HG02763 (cell line): ENCODE measurements around the gene RAB31.
"Not testable (repeated sequence)": the region's sequence is repeated elsewhere in the genome, so short reads cannot be mapped to it uniquely, and the experiment has no call there.

Experiments
- ATAC-seq: cut with Tn5 transposase; IDR thresholded peaks from one replicate; pipeline ENCODE4 v1.9.1; 2021; ENCODE audit warnings: mild to moderate bottlenecking, moderate library complexity; ENCODE audit not compliant: unreplicated experiment

Gene RAB31

DNA sequence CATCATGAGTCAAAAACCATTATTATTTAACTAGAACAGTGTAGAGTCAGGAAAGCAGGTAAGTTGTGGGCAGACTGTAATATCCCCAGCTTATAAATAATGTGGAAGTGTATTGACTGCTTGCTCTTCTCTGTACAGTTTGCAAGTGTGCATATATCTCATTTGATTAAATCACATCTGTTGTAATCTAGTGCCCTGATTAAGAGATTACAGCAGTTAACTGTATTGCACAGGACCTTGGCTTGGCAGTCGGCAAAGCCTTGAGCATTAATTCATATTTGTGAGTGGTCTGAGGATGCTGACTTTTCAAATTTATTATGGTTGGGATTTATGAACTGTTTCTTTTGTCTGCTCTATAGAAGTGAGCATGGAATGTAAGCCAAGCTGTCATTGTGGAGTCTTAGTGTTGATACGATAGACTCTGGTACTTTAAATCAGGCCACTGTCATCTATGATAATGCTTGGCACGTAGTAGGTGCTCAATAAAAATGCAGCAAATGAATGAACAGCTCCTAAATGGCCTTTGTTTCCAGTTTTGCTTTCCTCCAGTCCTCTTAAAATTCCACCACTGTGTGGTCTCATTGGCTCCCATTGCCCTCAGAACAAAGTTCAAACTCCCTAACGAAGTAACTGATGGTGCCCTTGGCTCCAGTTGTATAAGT lies 48.3 kb downstream of the RAB31 start:
- no peak for ATAC-seq

DNA sequence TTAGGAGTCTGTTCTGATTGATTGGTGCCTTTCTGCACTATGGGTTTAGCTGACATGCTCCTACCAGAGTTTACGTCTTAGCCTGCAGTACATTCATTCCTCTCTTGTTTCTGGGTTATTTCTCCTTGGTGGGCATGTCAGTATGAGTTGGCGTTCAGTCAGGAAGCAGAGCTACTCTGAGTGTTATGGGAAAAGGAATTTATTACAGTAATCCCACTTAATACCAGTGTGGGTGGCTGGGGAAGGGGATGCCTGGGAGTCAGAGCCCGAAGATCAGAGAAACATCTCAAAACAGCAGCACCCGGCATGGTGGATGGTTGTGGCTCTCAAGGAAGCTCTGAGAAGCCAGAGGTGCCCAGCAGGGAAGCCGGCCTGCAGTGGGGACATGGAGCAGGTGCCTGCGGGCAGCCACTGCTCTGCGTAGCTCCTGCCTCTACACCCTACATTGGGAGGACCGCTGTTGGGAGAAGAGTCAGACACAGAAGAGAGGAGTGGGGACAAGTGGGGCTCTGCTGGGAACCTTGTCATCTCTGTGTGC lies 48.9 kb downstream of the RAB31 start:
- no peak for ATAC-seq

DNA sequence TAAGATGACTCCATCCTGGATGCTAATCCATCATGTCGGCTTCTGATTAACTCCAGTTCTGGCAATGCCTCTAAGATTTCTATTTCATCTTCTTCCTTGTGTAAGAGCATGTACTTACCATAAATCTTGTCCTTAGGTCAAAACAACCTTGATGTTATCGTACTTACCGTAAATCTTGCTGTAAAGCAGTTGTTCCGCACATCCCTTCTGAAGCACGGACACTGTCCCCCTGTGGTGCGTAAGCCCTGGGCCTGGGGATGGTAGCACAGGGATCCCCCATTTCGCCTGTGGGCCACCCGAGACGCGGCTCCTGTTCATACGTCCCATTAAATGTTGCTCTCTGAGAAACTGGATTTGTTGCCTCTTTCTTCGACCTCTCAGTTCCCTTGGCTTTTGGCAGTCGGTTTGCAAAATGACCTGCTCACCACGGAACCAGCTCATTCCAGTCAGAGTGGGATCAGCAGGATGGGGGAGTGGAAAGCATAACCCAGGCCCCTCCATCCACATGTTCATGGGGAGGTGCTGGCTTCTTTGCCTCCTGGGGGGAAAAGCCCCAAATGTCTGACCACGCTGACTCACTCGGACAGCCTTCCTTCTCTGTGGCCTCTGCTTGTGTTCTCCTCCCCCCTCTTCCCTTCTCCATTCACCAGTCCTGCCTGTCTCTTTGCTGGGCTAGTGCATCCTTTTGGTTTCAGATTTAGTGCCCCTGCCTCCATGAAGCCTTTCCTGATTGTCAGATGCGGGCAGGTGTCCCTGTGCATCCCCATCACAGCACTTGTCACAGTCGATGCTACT lies 49.9 kb downstream of the RAB31 start:
- no peak for ATAC-seq

DNA sequence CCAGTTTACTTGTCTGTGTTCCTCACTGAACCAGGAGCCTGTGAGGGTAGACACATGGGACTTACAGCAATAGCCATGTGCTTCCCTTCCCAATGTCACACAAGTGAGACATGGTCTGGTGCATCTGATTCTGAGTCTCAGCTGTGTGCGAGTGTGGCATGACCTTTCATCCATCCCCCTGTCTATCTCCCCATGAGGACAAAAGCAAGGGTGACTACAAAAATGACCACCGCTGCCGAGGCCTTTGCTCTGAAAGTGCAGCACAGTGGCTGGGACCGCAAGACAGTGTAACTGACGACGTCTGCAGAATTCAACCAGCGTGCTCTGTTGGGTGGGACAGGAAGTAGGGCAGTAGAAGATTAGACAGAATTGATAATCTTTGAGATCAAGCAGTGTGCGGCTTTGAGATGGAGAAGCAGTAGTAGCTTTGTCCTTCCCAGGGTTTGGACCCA lies 50.5 kb downstream of the RAB31 start:
- no peak for ATAC-seq

DNA sequence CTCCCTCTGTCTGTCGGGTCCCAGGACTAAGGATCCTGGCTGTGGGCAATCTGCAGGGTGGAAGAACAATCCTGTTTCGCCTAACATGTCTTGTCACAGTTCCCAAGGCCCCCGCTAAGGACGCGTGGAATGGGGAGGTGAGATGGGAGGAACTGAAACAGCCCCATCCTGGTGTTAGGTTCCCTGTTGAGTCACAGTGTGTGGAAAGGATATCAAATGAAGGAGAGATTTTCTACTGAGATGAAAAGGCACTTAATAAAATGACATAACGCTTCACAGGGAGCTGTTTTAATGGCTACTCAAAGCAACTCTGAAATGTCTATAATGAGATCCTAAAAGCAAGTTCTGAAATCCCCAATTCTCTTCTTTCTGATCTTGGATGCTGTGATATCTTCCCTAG lies 52.5 kb downstream of the RAB31 start:
- no peak for ATAC-seq

DNA sequence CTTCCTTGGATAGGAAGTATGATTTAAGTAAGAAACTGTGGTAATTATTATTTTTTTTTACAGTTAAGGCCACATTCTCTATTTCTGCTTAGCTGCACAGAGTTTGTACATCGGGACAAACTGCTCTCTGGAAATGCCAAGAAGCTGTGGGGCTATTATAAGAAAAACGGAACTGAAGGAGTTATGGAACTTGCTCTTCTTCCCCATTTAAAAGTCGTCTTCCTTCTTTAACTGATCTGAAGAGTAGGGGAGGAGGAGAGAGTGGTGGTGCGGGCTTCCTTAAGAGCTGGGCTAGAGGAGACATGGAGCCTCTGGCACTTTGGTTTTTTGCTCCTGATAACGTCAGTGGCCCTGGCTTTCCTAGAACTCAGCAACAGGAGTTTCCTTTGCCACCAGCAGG lies 54.4 kb downstream of the RAB31 start:
- ATAC-seq, result no peak

DNA sequence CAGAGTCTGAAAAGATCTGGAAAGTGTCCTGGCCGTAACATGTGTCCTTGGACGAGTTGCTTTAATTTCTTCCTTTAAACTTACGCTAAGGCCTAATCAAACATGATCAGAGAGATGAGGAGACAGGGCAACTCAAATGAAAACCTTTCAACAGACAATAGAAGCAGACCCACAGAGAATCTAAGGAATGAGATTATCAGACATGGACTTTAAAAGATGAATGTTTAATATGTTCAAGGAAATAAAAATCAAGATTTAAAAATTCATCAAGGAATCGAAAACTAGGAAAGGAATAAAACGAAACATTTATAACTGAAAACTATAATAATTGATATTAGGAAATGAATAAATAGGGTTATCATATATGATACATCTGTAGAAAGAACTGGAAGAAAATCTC lies 55.1 kb downstream of the RAB31 start:
- no peak for ATAC-seq

DNA sequence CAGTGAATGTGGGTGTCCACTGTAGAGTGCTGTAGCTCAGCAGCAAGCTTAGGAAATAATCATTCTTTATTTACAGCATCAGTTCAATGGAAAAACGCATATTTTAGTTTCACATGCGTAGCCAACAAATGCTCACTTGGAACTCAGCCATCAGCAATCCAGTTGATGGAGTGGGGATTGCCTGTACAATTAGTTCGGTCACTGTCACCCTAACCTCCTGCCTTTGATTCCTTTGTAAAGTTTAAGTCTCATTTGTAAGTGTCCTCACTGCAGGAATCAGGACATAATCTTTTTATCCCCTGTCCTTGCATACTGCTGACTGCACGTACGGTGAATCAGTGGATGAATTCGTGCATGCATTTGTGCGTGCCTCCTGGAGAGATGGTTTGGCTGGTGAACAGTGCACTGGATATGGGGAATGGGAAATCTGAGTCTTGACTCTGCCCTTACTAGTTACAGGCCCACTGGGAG lies 55.9 kb downstream of the RAB31 start:
- no peak for ATAC-seq

DNA sequence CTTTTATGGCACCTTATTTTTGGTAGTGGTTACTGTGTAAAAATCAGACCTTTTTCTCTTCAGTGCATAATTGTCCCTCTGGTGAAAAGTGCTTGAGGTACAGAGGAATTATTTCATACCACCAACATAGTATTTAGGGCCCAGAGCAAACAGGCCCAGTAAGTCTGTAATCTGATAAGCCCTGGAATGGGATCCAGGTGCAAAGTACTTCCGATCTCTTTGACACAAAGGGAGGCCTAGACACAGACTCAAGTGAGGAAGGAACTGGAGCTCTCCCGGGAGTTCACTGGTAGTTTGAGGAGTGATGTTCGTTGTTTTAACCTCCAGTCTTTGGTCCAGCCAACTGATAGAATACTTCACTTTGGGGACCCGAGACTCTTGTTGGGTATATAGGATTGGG lies 57.4 kb downstream of the RAB31 start:
- no peak for ATAC-seq

DNA sequence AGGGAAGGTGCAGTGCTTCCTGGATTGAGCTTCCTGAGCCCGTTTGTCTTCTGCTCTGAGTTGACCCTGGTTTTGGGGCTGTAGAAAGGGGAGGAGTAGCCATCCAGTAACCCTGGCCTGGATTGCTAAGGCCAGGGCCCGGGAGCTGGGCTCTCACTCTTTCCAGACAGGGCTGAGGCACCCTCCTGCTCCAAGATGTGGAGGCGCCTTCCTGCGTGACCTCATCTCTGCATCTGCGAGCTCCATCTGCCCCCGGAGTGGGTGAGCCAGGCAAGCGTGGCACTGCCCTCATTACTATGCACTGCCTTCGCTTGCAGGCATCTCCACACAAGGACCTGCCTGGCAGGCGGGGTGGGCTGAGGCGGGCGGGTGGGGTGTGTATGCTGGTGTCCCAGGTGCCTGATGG lies 58.0 kb downstream of the RAB31 start:
- no peak for ATAC-seq

DNA sequence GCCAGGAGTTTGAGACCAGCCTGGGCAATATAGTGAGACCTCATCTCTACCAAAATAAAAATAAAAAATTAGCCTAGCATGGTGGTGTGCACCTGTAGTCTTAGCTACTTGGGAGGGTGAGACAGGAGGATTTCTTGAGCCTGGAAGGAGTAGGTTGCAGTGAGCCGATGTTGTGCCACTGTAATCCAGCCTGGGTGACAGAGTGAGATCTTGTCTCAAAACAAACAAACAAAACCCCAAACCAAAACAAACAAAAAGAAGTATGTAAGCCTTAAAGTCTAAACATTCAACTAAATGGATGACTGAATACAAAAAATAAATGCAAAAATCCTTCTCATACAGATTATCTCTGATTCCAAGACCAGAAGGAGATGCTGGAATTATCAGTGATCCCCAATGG lies 58.6 kb downstream of the RAB31 start:
- ATAC-seq, result no peak

DNA sequence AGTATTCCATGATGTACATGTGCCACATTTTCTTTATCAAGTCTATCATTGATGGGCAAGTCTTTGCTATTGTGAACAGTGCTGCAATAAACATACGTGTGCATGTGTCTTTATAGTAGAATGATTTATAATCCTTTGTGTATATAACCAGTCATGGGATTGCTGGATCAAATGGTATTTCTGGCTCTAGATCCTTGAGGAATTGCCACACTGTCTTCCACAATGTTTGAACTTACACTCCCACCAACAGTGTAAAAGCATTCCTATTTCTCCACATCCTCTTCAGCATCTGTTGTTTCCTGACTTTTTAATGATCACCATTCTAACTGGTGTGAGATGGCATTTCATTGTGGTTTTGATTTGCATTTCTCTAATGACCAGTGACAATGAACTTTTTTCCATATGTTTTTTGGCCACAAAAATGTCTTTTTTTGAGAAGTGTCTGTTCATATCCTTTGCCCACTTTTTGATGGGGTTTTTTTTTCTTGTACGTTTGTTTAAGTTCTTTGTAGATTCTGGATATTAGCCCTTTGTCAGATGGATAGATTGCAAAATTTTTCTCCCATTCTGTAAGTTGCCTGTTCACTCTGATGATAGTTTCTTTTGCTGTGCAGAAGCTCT lies 60.1 kb downstream of the RAB31 start:
- ATAC-seq, result not testable (repeated sequence)

DNA sequence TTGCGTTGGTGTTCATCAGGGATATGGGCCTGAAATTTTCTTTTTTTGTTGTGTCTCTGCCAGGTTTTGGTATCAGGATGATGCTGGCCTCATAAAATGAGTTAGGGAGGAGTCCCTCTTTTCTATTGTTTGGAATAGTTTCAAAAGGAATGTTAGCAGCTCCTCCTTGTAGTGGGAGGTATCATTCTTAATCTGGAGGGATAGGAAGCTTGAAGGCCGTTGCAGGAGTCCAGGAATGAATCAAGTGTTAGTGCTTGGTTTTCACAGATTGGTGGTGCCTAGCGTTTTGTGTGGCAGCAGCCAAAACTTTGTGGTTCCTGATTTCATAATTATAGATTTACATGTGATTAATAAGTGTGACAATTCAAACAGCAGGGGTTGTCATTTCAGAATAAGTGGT lies 62.0 kb downstream of the RAB31 start:
- not testable (repeated sequence) for ATAC-seq

DNA sequence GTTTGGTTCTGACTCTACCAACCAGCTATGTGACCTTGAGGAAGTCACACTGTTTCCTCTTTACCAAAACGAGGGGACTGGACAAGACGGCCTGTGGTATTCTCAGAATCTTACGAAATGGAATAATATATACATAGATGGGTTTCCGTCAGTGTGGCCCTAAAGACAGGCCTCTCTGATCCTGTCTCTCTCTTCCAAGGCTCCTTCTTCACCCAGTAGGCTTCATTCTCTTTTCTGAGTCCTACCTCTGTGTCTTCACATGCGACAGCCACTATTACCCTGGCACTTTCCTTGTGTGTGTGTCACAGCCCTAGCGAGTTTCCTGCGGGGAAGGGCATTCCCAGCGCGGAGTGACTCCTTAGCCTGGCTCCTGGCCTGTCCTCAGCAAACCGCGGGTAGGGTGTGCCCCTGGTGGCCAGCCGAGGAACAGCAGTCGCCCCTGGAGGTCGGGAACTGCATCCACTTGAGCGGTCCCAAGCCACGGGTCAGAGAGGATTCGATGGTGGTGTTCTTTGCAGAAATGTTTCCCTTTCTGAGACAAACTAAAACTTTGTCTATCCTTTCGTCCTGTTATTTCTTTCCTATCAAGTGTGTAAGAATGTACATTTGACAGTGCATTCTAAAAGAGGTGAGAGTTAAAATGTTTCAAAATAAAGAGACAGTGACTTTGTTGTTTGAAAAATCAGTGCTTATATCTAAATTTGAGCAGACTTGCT lies 63.3 kb downstream of the RAB31 start:
- peak; percentile 79 for ATAC-seq

DNA sequence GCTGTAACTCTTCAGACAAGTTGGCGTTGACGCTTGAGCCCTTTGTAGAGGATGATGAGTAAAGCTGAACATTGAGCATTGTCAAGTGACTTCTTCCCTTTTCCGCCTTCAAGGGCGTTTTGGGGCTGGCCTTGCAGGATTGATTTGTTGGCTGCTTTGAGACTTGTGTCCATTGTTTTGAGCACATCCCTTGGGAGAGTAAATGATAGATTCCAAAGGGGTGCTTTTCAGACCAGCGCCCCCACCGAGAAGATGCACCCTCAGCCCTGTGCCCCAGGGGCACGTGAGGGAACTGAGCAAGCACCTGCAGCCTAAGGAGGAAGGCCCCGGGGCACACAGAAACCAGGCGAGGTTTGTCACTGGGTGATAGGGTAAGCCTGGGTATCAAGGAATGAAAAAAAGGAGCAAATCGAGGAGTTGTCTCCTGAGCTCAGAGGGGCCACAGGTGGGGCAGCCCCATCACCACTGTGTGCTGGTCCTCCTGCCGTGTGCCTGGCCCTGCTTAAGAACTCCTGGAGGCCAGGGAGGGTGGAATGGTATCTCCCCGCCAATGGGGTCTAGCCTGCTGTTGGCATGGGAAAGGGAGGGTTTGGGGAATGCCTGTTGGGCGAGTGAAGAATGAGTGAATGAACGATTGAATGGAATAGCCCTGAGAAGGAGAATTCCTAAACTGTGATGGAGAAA lies 64.0 kb downstream of the RAB31 start:
- ATAC-seq, result no peak

DNA sequence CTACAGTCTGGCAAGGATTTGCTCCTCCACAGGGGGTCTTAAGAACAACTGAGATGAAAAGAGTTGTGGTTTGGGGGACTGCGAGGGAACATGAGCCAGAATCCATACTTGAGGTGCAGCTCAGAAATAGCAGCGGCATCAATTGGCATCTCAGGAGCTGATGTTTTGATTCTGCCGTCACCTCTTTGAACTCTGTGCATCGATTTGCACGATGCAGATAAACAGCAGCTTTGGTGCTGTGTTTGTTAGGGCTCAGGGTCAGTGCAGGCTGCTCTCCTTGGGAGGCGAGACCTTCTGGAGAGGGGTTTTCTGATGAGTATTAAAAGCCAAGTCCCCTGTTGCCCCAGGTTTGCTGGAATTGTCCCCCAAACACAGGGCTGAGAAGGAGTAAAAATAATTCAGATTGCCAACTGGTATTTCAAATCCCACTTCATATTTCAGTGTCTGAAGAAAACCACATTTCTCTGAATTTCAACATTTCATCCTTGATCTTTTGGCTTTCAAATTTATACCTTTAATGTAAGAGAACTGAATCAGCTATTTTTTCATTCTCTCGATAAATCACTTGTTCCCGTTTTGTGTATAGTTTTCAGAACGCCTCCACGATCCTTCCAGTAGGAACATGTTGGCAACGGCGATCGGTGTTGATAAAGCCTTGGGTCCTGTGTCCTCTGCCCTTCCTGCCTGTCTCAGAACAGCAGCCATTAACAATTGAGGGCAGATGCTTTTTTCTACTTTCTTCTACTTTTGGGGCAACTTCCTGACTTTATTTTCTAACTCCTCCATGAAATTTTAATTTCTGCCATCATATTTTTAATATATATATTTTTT lies 65.0 kb downstream of the RAB31 start:
- ATAC-seq, result no peak

DNA sequence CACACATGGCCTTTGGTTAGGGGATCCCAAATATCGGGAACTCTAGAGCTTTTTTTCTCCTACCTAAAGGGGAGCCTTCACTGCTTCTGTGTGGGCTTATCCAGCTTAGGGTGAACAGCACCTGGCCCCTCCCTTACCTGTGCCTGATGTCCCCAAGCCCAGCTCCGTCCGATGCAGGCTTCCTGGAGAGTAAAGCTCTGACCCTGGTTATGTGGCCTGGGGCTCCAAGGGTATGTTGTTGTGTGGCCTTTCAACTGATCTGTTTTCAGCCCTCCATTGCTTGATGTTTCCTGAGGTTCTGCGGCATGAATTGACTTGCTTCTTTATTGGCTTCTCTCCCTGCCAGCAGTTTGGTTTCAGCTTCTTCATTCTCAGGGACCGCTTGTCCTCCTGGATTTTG lies 66.0 kb downstream of the RAB31 start:
- no peak for ATAC-seq

DNA sequence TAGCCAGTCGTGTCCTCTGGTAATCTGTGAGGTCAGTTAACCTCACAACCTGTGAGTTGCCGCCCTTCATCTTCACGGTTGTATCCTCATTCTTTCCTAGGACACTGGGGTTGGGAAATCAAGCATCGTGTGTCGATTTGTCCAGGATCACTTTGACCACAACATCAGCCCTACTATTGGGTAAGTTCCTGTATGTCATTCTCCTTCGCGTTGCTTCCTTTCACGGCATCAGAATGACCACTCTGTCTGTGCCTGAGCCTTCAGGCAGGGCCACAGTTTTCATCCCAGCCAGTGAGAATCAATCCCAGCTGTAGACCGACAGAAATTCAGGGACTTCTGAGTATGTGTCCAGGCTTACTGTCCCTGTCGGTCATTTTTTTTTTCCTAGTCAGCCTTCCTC lies 67.1 kb downstream of the RAB31 start:
- ATAC-seq, result no peak

DNA sequence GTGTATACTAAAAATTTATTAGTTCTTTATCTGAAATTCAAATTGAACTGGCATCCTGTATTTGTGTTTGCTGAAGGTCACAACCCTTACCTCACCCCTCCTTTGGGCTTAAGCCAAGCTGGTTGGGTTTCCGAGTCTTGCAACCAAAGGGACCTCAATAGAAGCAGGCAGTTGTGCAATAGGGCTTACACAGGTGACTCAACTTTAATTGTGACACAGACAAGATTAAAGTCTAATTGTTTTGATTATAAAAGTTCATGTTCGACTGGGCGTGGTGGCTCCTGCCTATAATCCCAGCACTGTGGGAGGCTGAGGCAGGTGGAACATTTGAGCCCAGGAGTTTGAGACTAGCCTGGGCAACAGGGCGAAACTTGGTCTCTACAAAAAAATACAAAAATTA lies 71.5 kb downstream of the RAB31 start:
- ATAC-seq, result no peak
